Measurements from ENCODE around the gene MCCC1. TPM values are rescaled to one million over a fixed set of nuclear protein-coding genes. Genes with fewer than 3 reads are reported as not detected.

MCCC1 gene
- total RNA-seq, 1 experiment from 2014 or later = 12.6 TPM

- Histone ChIP-seq H2AFZ (ENCODE audit: low read depth, low read length, poor library complexity, severe bottlenecking) (no peak overlapping the region), H4K20me1 (ENCODE audit: insufficient read depth) (no peaks in the 10 kb centered on the region), H3K4me3 (replicated peaks in 1 of 2; ENCODE audit: low read depth in 1 of 2, low read length in 2 of 2) (no peak overlapping the region), H3K4me1 (ENCODE audit: control insufficient read depth in 1 of 2, insufficient read depth in 2 of 2, low read length in 2 of 2) (no peaks in the 10 kb centered on the region), H3K27me3 (ENCODE audit: insufficient read depth, low read length) (no peaks in the 10 kb centered on the region), H3K9ac (ENCODE audit: low read length) (no peak overlapping the region), H3K36me3 (ENCODE audit: control insufficient read depth in 1 of 2, insufficient read depth in 2 of 2, low read length in 2 of 2) (no peaks in the 10 kb centered on the region), H3K9me2 (ENCODE audit: insufficient read depth) (no peaks in the 10 kb centered on the region), H3K9me3 (ENCODE audit: control insufficient read depth in 1 of 2, insufficient read depth in 1 of 2, low read depth in 1 of 2, low read length in 2 of 2) (no peaks in the 10 kb centered on the region), H3K4me2 (ENCODE audit: low read length) (no peak overlapping the region), H3K27ac (ENCODE audit: low read depth, low read length) (no peak overlapping the region), H3K79me2 (ENCODE audit: insufficient read depth, low read length) (no peaks in the 10 kb centered on the region)
- RAD21 ChIA-PET (ENCODE audit: low non-redundant PET in 1 of 2, low total read pairs in 2 of 2, uncharacterized antibody in 2 of 2, unreplicated experiment in 2 of 2) = no interaction called here
- CTCF ChIA-PET = no interaction called here
- DNase-seq (ENCODE audit: low read depth, low spot score) (no peak), ATAC-seq (no peak)
- intact Hi-C loops (cut with micrococcal nuclease) = no loop called here
- POLR2A ChIA-PET = no interaction called here
- TF ChIP-seq EGR1 (IDR thresholded peaks at IDR 0.05; ENCODE audit: low read depth) = no peak
- no peak for TF ChIP-seq JUND (IDR thresholded peaks at IDR 0.05)
- TF ChIP-seq CEBPB (IDR thresholded peaks at IDR 0.05; ENCODE audit: low read depth) = no peak
- TF ChIP-seq SIN3A (IDR thresholded peaks at IDR 0.05; ENCODE audit: low read depth) = no peak
- TF ChIP-seq, protein P1, sequence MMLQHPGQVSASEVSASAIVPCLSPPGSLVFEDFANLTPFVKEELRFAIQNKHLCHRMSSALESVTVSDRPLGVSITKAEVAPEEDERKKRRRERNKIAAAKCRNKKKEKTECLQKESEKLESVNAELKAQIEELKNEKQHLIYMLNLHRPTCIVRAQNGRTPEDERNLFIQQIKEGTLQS (IDR thresholded peaks at IDR 0.05) = no peak
- no peak for TF ChIP-seq ZBTB33 (IDR thresholded peaks at IDR 0.05; ENCODE audit: extremely low read depth, insufficient replicate concordance, low read length)
- no peak for TF ChIP-seq ELF1 (IDR thresholded peaks at IDR 0.05; ENCODE audit: borderline replicate concordance, low read depth)
- no peak for TF ChIP-seq CBX3 (IDR thresholded peaks at IDR 0.05; ENCODE audit: low read depth)
- BruUV-seq (replicated peaks) = no TSS peak
Measured at GRCh38 chr3:183008800-183009199, 90.5 kb downstream of the MCCC1 start.

DNA sequence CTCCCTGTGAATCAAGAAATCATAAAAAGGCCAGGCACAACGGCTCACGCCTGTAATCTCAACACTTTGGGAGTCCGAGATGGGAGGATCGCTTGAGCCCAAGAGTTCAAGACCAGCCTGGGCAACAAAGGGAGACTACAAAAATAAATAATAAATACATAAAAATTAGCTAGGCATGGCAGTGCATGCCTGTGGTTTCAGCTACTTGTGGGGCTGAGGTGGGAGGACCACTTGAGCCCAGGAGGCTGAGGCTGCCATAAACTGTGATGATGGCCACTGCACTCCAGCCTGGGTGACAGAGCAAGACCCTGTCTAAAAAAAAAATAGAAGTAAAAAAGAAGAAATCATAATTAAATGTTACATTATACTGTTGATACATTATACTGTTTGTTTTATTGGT, 91.0 kb downstream of the MCCC1 start:
- Histone ChIP-seq H3K27ac (ENCODE audit: low read depth, low read length) (no peak overlapping the region), H2AFZ (ENCODE audit: low read depth, low read length, poor library complexity, severe bottlenecking) (no peak overlapping the region), H4K20me1 (ENCODE audit: insufficient read depth) (no peaks in the 10 kb centered on the region), H3K9me2 (ENCODE audit: insufficient read depth) (no peaks in the 10 kb centered on the region), H3K79me2 (ENCODE audit: insufficient read depth, low read length) (no peaks in the 10 kb centered on the region), H3K4me3 (replicated peaks in 1 of 2; ENCODE audit: low read depth in 1 of 2, low read length in 2 of 2) (no peak overlapping the region), H3K36me3 (ENCODE audit: control insufficient read depth in 1 of 2, insufficient read depth in 2 of 2, low read length in 2 of 2) (no peaks in the 10 kb centered on the region), H3K4me2 (ENCODE audit: low read length) (no peak overlapping the region), H3K4me1 (ENCODE audit: control insufficient read depth in 1 of 2, insufficient read depth in 2 of 2, low read length in 2 of 2) (no peaks in the 10 kb centered on the region), H3K9ac (ENCODE audit: low read length) (no peak overlapping the region), H3K9me3 (ENCODE audit: control insufficient read depth in 1 of 2, insufficient read depth in 1 of 2, low read depth in 1 of 2, low read length in 2 of 2) (no peaks in the 10 kb centered on the region), H3K27me3 (ENCODE audit: insufficient read depth, low read length) (no peaks in the 10 kb centered on the region)
- ATAC-seq = no peak
- DNase-seq (ENCODE audit: low read depth, low spot score) = no peak
- CTCF ChIA-PET = no interaction called here
- no TSS peak for BruUV-seq (replicated peaks)
- intact Hi-C loops (cut with micrococcal nuclease) = no loop called here
- RAD21 ChIA-PET (ENCODE audit: low non-redundant PET in 1 of 2, low total read pairs in 2 of 2, uncharacterized antibody in 2 of 2, unreplicated experiment in 2 of 2) = no interaction called here
- TF ChIP-seq ZNF274 (IDR thresholded peaks at IDR 0.05; ENCODE audit: low read depth, low read length) (no peak), YY1 (IDR thresholded peaks at IDR 0.05; ENCODE audit: extremely low read depth, insufficient replicate concordance, low read depth, low read length) (no peak), SIN3A (IDR thresholded peaks at IDR 0.05; ENCODE audit: low read depth) (no peak), EGR1 (IDR thresholded peaks at IDR 0.05; ENCODE audit: low read depth) (no peak), EZH2 (IDR thresholded peaks at IDR 0.05) (no peak), EZH2phosphoT487 (IDR thresholded peaks at IDR 0.05; ENCODE audit: borderline replicate concordance) (no peak), SP1 (IDR thresholded peaks at IDR 0.05; ENCODE audit: low read depth) (no peak), SRF (IDR thresholded peaks at IDR 0.05; ENCODE audit: low read depth) (no peak), RAD21 (IDR thresholded peaks at IDR 0.05; ENCODE audit: low read depth) (no peak), ELF1 (IDR thresholded peaks at IDR 0.05; ENCODE audit: borderline replicate concordance, low read depth) (no peak), TCF7L2 (IDR thresholded peaks at IDR 0.05; ENCODE audit: borderline replicate concordance, extremely low read depth, insufficient read depth, insufficient read length) (no peak), POLR2A (IDR thresholded peaks at IDR 0.05; ENCODE audit: borderline replicate concordance, extremely low read depth, insufficient read depth, insufficient read length) (no peak), JUND (IDR thresholded peaks at IDR 0.05) (no peak)
- POLR2A ChIA-PET = no interaction called here
